Breast epithelium (tissue), 4 donors: ENCODE results near the gene OLFML2B. TPM values are rescaled to one million over a fixed set of nuclear protein-coding genes. Genes with fewer than 3 reads are reported as not detected.

Source experiments
- DNase-seq, 2 donors: peaks; one replicate each; pipeline ENCODE4 v3.0.0-alpha.2; 2019; ENCODE audit warnings: low spot score in 2 of 2
- H3K27ac ChIP-seq, 2 donors: fragments of 200-600 bp; sonication (generic) in 1 of 2; one replicate each; pipeline ENCODE4 v1.5.1; 2016 to 2019; ENCODE audit warnings: mild to moderate bottlenecking in 1 of 2
- H3K27me3 ChIP-seq, 2 donors: fragments of 200-600 bp; sonication (generic) in 1 of 2; one replicate each; pipeline versions ENCODE4 v1.5.1 to v1.6.0; 2017 to 2019; ENCODE audit warnings: control low read depth in 1 of 2, mild to moderate bottlenecking in 1 of 2
- H3K36me3 ChIP-seq: fragments of 200-600 bp; one replicate; pipeline ENCODE4 v1.5.1; 2019
- H3K4me1 ChIP-seq, 2 donors: fragments of 200-600 bp; sonication (generic); one replicate each; pipeline ENCODE4 v1.5.1; 2016 to 2019; ENCODE audit warnings: control low read depth in 1 of 2
- H3K4me3 ChIP-seq, 3 donors: fragments of 200-600 bp; sonication (generic); 1 replicate in 2 of 3; 2 replicates in 1 of 3; pipeline ENCODE4 v1.5.1; 2016 to 2019; ENCODE audit warnings: mild to moderate bottlenecking in 3 of 3, moderate library complexity in 2 of 3
- H3K9me3 ChIP-seq, 2 donors: fragments of 200-600 bp; sonication (generic) in 1 of 2; one replicate each; pipeline ENCODE4 v1.5.1; 2016 to 2019; ENCODE audit warnings: control low read depth in 1 of 2
- CTCF ChIP-seq, 3 donors: fragments of 450-650 bp; IDR thresholded peaks; one replicate each; pipeline ENCODE4 v1.5.1; 2016 to 2017; ENCODE audit warnings: antibody characterized with exemption in 3 of 3, mild to moderate bottlenecking in 3 of 3, moderate library complexity in 3 of 3
- POLR2A ChIP-seq: fragments of 450-650 bp; IDR thresholded peaks from one replicate; pipeline ENCODE4 v1.6.1; 2016; ENCODE audit warnings: antibody characterized with exemption, mild to moderate bottlenecking, moderate library complexity
- POLR2AphosphoS5 ChIP-seq, 3 donors: sonication (generic); formaldehyde crosslinking; IDR thresholded peaks; one replicate each; pipeline ENCODE4 v1.6.1; 2017; ENCODE audit warnings: antibody characterized with exemption in 3 of 3
- intact Hi-C: fragments of 100-400 bp; cut with DNase I; formaldehyde crosslinking; loops from one replicate; pipeline ENCODE4 v1.15.1; 2023; ENCODE audit warnings: low total_unique reads
- total RNA-seq, 3 donors: library from RNA; depleted of rRNA; stranded (reverse); fragments of >200 nt; gene quantifications; one replicate each; pipeline ENCODE4 v1.1.0, GENCODE V29; 2016

The OLFML2B gene
- total RNA-seq, 3 donors from 2014 or later, result 5.2 to 9.6 (median 7.3) TPM

- Histone ChIP-seq H3K9me3 (peaks cover 0 to 8% of the 10 kb centered on the region in 2 donors), H3K4me3 (no peak overlapping the region), H3K4me1 (no peaks in the 10 kb centered on the region), H3K36me3 (no peaks in the 10 kb centered on the region), H3K27ac (no peak overlapping the region), H3K27me3 (no peaks in the 10 kb centered on the region)
- no peak for DNase-seq
- intact Hi-C loops, result no loop called here
- TF ChIP-seq CTCF (IDR thresholded peaks at IDR 0.05) (no peak), POLR2A (no peak)
Measured at GRCh38 chr1:162015196-162015595, 8.5 kb downstream of the OLFML2B start.

GRCh38 chr1:162014202-162014601, 9.5 kb downstream of the OLFML2B start:
- TF ChIP-seq POLR2A, result no peak
- Histone ChIP-seq H3K4me1 (no peaks in the 10 kb centered on the region), H3K4me3 (no peak overlapping the region), H3K27me3 (no peaks in the 10 kb centered on the region), H3K27ac (no peak overlapping the region), H3K9me3 (peaks cover 0 to 8% of the 10 kb centered on the region in 2 donors), H3K36me3 (no peaks in the 10 kb centered on the region)
- intact Hi-C loops, result no loop called here
- no peak for DNase-seq

GRCh38 chr1:162013289-162013688, 10.4 kb downstream of the OLFML2B start:
- H3K4me1 ChIP-seq, result no peaks in the 10 kb centered on the region
- no peaks in the 10 kb centered on the region for H3K27me3 ChIP-seq
- no peak overlapping the region for H3K4me3 ChIP-seq
- no peak for DNase-seq
- no peak for TF ChIP-seq POLR2A
- no peak for TF ChIP-seq POLR2AphosphoS5 (IDR thresholded peaks at IDR 0.05)
- TF ChIP-seq CTCF (IDR thresholded peaks at IDR 0.05), result no peak
- H3K27ac ChIP-seq, result no peak overlapping the region
- intact Hi-C loops, result no loop called here
- H3K36me3 ChIP-seq, result no peaks in the 10 kb centered on the region
- H3K9me3 ChIP-seq, result peaks cover 0 to 8% of the 10 kb centered on the region in 2 donors

GRCh38 chr1:162011337-162012012, 12.2 kb downstream of the OLFML2B start:
- no peaks in the 10 kb centered on the region for H3K4me1 ChIP-seq
- intact Hi-C loops, result no loop called here
- H3K27ac ChIP-seq, result no peak overlapping the region

GRCh38 chr1:162010175-162010506, 13.5 kb downstream of the OLFML2B start:
- peaks cover 0 to 8% of the 10 kb centered on the region in 2 donors for H3K9me3 ChIP-seq
- no peaks in the 10 kb centered on the region for H3K27me3 ChIP-seq
- no peaks in the 10 kb centered on the region for H3K36me3 ChIP-seq
- H3K4me3 ChIP-seq, result no peak overlapping the region
- TF ChIP-seq CTCF (IDR thresholded peaks at IDR 0.05), result no peak
- no peak for TF ChIP-seq POLR2AphosphoS5 (IDR thresholded peaks at IDR 0.05)
- TF ChIP-seq POLR2A, result no peak
- no peak for DNase-seq
- no peaks in the 10 kb centered on the region for H3K4me1 ChIP-seq
- intact Hi-C loops, result no loop called here
- H3K27ac ChIP-seq, result no peak overlapping the region

More at GRCh38 chr1:162011337-162012012, 12.2 kb downstream of the OLFML2B start:
- no peak for DNase-seq
- Histone ChIP-seq H3K27me3 (no peaks in the 10 kb centered on the region), H3K4me3 (no peak overlapping the region), H3K9me3 (peaks cover 0 to 8% of the 10 kb centered on the region in 2 donors), H3K36me3 (no peaks in the 10 kb centered on the region)
- TF ChIP-seq CTCF (IDR thresholded peaks at IDR 0.05) (no peak), POLR2AphosphoS5 (IDR thresholded peaks at IDR 0.05) (no peak), POLR2A (no peak)
